GM12891 (cell line): Measurements from ENCODE around the gene KCNAB2.

Experiments used
- POLR2A ChIP-seq: IDR thresholded peaks from 2 replicates; pipeline ENCODE4 v1.6.1; 2011; ENCODE audit warnings: low read depth, low read length, control low read depth
- POLR2AphosphoS5 ChIP-seq: IDR thresholded peaks from 2 replicates; pipeline ENCODE4 v1.6.1; 2011; ENCODE audit warnings: low read depth, low read length, control low read depth
- TAF1 ChIP-seq: IDR thresholded peaks from 2 replicates; pipeline ENCODE4 v1.6.1; 2011; ENCODE audit warnings: low read depth, low read length, control low read depth

DNA sequence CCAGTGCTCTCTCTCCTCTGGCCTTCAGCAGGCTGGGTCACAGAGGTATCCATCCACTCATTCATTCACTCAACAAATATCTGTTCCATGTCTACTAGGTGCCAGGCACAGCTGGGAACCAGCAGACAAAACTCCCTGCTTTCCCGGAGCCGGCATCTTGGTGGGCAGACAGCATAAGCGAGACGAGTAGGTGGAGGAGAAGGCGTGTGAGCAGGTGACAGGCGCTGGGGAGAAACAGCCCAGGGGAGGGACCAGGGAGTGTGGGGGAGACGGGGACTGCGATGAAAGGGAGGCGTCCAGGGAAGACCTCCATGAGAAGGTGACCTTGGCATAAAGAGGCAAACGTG lies 11.0 kb upstream of the KCNAB2 start:
- TF ChIP-seq POLR2A (no peak), TAF1 (no peak), POLR2AphosphoS5 (no peak)
